ENCODE measurements around the gene FSTL5. TPM values are rescaled to one million over a fixed set of nuclear protein-coding genes. Genes with fewer than 3 reads are reported as not detected.
A peak's percentile ranks its signal among the peaks of the same experiment; 100 is the strongest.

The FSTL5 gene
- total and polyA plus RNA-seq, 2 donors (not counting 3 experiments of a cell fraction or from before 2014, with no cell fraction given), result 1.3 to 1.9 TPM

DNA sequence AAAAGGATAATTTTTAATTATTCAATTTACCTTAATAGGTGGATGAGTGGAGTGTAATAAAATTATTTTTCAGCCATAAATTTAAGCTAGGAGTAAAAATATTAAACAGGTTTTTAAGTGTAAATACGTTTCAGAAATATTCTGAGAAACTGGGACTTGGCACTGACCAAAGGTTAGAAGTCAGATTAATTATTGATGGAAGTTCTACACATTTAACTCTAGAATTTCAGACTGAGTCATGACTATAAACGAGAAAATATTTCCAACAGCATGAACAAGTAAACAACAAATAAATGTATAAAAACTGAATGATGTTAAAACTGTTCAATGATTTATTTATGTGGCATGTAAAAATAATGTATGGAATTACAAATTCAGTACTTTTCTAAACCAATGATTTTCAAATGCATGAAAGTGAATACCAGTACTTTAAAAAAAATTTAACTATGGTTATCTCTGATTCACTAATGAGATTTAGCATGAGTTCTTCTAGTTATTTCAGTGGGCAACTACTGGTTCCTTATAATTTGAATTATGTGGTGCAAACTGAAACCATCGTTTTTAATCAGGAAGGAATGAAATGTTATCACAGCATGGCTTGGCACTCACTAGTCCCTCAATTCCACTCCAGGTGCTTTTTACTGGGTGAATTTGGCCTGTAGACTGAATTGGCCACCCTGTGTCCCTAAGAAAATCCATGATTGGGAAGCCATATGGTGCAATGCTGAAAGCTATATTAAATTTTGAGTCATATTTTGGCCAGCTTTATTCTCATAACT is 244.2 kb downstream of the FSTL5 start:
- DNase-seq (ENCODE audit: low read depth, low spot score) (no peak), FAIRE-seq (no peak)
- Histone ChIP-seq H3K27me3 (ENCODE audit: control insufficient read depth in 2 of 2, insufficient read depth in 2 of 2, low read length in 2 of 2) (no peaks in the 10 kb centered on the region), H3K9me3 (replicated peaks; ENCODE audit: control insufficient read depth, insufficient read depth, low read length) (no peaks in the 10 kb centered on the region), H4K20me1 (replicated peaks; ENCODE audit: control insufficient read depth, extremely low read depth, insufficient read depth, low read length) (no peaks in the 10 kb centered on the region), H3K9me1 (replicated peaks; ENCODE audit: control insufficient read depth, extremely low read depth, insufficient read depth, low read length) (no peaks in the 10 kb centered on the region), H3K4me1 (ENCODE audit: control insufficient read depth, extremely low read depth, insufficient read depth, low read length) (no peaks in the 10 kb centered on the region), H3K4me2 (ENCODE audit: insufficient read depth, low read length) (no peak overlapping the region), H2AFZ (ENCODE audit: low read depth, low read length) (peak overlapping the region; percentile 59), H3K27ac (ENCODE audit: insufficient read depth, low read depth, low read length) (no peak overlapping the region), H3K4me3 (replicated peaks in 1 of 3; ENCODE audit: insufficient read depth in 1 of 3, low read depth in 1 of 3, low read length in 3 of 3) (no peak overlapping the region), H3K9ac (replicated peaks; ENCODE audit: extremely low read depth, insufficient read depth, low read length) (no peak overlapping the region), H3K79me2 (ENCODE audit: control insufficient read depth, insufficient read depth, low read length) (no peaks in the 10 kb centered on the region), H3K36me3 (ENCODE audit: control insufficient read depth in 2 of 2, extremely low read depth in 1 of 2, insufficient read depth in 2 of 2, low read length in 2 of 2) (no peaks in the 10 kb centered on the region)
- no peak for TF ChIP-seq JUN (IDR thresholded peaks at IDR 0.05; ENCODE audit: borderline replicate concordance, insufficient read depth, insufficient read length, low read depth)
- TF ChIP-seq, protein P1, sequence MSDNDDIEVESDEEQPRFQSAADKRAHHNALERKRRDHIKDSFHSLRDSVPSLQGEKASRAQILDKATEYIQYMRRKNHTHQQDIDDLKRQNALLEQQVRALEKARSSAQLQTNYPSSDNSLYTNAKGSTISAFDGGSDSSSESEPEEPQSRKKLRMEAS (IDR thresholded peaks at IDR 0.05; ENCODE audit: insufficient read depth, insufficient read length), result no peak
- TF ChIP-seq, protein P2, sequence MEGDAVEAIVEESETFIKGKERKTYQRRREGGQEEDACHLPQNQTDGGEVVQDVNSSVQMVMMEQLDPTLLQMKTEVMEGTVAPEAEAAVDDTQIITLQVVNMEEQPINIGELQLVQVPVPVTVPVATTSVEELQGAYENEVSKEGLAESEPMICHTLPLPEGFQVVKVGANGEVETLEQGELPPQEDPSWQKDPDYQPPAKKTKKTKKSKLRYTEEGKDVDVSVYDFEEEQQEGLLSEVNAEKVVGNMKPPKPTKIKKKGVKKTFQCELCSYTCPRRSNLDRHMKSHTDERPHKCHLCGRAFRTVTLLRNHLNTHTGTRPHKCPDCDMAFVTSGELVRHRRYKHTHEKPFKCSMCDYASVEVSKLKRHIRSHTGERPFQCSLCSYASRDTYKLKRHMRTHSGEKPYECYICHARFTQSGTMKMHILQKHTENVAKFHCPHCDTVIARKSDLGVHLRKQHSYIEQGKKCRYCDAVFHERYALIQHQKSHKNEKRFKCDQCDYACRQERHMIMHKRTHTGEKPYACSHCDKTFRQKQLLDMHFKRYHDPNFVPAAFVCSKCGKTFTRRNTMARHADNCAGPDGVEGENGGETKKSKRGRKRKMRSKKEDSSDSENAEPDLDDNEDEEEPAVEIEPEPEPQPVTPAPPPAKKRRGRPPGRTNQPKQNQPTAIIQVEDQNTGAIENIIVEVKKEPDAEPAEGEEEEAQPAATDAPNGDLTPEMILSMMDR (IDR thresholded peaks at IDR 0.05; ENCODE audit: extremely low read depth in 1 of 2, insufficient read depth in 1 of 2, low read depth in 1 of 2, low read length in 2 of 2), result no peak
- no peak for TF ChIP-seq EZH2 (IDR thresholded peaks at IDR 0.05; ENCODE audit: borderline replicate concordance, low read depth, low read length, severe bottlenecking)
- TF ChIP-seq MYC (IDR thresholded peaks at IDR 0.05; ENCODE audit: low read depth, low read length), result no peak
- no TSS peak for BruUV-seq (replicated peaks)
- dilution Hi-C loops (cut with MboI; ENCODE audit: extremely low pct_ligation_motif_present, low sequenced_read_pairs), result no loop called here
- intact Hi-C loops (cut with micrococcal nuclease), result no loop called here
- POLR2A ChIA-PET, result no interaction called here
- CTCF ChIA-PET, result interaction anchor here (1.3 kb wide), 1 partner anchor 219 kb away, joined by 3 read pairs; no protein-coding TSS in a partner anchor

Measured in endothelial cell of umbilical vein (primary cell).